NCI-H2196 treated with DMSO at 0.1 percent for 48 hours (cell line): ENCODE results near the gene RBKS.

Experiments
- DNase-seq: peaks from one replicate; lab custom pipeline; 2025; ENCODE audit not compliant: unreplicated experiment; lab: John Stamatoyannopoulos, UW

The RBKS gene

DNA sequence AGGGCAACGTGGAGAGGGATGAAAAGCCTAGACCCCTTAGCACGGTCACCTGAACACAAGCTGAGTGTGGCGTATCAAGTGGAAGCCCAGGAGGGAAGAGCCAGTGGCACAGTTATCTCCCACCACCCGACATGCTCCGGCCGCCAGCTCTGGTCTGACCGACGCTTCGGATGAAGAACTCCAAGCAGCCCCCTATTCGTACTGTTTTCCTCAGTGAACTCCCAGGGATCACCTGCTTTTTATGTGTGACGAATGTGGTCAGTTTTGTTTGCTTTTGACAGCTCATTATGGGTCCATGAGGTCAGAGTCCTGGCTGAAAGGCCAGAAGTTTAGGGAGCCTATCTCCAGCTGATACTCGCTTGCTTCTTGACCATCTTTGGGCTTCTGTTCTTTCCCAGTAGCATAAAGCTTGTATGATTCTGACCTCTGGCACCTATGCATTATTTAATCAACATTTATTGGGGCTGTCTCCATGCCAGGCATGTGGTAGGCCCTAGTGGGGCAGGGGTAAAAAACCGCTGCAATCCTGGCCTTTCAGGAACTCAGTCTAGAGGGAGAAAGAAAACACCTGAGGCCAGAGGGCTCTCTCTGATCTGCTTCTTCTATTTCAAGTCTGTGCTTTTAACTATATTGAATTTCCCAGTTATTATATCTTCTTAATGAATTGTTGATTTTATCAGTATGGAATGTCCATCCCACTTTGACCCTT is 151.7 kb downstream of the RBKS start:
- no peak for DNase-seq

DNA sequence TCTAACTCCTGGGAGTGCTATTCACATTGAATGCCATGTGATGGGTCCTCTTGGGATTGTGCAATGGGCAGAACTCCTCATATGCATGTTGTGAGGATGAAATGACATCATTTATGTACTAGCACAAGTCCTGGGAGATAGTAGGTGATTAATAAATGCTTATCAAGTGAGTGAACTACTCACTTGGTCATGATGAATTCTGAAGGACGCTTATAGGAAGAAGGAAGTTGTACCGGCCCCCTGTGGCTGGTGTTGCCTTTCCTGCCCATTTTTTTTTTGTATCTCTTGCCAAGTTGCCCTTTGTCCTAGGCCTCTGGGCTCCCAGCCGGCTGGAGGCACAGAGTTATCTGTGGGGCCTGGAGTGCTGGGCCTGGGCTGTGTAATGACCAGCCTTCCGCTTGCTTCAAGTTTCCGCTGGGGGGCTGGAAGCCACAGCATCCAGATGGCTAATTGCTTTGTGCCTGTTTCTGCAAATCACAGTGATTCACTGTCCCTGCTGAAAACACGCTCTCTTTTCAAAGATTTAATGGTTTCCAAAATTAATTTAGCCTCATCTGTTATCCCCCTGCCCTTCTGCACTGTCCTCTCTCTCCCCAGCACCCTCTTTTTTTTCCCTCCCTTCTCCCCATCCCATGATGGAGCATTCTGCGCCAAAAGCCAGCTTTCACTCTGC is 152.4 kb downstream of the RBKS start:
- DNase-seq: no peak

DNA sequence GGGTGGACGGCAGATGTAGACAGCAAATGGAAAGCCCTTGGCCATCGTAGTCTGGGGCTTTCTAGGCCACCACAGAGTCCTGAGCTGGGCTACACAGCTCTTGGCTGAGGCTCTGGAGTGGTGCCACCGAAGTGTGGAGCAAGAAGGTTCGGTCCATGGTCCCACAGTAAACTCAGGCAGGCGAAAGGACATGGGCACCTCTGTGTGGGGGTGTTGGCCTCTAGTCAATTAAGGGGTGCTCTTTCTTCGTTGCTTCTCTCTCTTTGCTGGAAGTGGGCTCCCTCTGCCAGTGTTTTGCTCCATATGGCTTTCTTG is 153.3 kb downstream of the RBKS start:
- no peak for DNase-seq

DNA sequence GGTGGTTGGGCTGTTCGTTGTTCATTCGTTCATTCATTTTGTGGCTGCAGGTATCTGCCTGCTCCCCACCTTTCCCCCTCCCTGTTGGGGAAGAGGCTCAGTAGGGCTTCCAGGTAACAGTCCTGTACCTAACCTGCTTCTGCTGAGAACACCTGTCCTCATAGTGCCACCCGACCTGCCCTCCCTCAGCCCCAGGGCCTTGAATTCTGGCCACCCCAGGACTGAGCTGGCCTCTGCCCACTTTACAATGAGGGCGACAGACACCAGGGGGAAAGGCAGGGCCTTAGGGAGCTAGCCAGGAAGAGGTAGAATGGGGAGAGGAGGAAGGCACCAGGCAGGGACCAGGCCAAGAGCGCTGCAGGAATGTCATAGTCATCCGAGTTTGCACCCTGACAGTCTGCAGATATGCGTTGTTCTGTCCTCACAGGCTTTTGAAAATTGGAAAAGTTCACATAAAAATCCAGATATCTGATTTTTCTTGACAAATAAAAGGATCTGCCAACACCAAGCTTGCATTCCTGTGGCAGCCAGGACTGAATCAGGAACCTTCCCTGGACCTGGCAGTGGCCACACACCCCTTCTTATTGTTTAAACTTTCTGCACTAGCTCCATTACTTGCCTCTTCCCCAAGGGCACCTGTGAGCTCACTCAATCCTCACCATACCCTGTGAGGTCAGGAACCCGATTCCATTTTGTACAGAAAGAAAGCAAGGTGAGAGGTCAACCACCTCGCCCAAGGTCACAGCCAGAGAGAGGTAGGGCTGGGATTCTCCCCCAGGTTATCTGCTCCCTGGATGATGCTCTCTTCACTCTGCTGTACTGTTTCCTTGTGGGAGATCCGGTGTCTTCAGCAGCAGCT is 153.9 kb downstream of the RBKS start:
- DNase-seq: no peak

DNA sequence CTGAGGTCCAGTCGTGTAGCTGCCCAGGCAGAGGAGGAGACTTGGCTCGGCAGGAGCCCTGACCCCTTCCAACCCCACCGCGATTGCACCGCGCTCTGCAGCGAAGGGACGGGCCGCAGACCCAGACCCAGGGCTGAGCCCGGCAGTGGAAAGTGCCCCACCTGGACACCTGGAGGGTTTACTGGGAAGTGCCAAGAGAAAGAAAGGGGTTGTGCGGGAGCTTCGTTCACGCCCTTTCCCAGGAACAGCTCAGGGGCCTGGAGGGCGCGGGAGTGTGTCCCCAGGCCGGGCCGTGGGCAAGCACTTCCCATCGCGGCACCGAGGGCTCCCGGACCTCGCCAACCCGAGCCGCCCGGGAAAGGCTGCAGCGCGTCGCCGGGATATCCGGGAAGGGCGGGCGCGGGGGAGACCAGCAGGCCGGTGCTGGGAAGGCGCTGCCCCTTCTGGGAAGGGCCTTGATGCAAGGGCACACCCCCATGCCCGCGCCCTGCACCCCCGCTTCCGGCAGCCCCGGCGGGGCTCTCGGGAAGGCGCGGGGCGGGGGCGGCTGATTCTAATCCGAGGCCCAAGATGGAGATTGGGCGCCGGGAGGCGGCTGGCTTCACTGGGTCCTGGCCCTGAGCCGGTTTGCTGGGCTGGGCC is 154.8 kb downstream of the RBKS start:
- no peak for DNase-seq

DNA sequence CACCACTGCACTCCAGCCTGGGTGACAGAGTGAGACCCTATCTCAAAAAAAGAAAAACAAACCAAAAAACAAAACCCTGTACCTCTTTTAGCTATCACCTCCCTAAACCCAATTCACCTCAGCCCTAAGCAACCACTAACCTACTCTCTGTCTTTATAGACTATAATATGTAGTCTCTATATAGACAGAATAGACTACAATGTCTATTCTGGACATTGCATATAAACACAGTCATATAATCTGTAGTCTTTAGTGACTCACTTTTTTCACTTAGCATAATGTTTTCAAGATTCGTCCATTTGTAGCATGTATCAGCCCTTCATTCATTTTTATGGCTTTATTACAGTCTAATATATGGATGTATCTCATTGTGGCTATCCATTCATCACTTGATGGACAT is 155.9 kb downstream of the RBKS start:
- no peak for DNase-seq
